SK-N-MC (cell line): Measurements from ENCODE around the gene ZSCAN4.

Experiments
- DNase-seq: peaks from one replicate; pipeline ENCODE4 v3.0.0-alpha.2; 2011; ENCODE audit warnings: low read depth, low spot score
- H3K27ac ChIP-seq: fragments of 200-600 bp; sonication (generic); 2 replicates; pipeline ENCODE4 v1.5.1; 2016; ENCODE audit warnings: mixed run types
- H3K36me3 ChIP-seq: fragments of 200-600 bp; sonication (generic); 2 replicates; pipeline ENCODE4 v1.6.1; 2017; ENCODE audit warnings: antibody characterized with exemption, low read length, mixed read lengths; ENCODE audit not compliant: insufficient read depth
- H3K4me3 ChIP-seq: fragments of 200-600 bp; sonication (generic); 2 replicates; pipeline ENCODE4 v1.5.1; 2016
- H3K9ac ChIP-seq: fragments of 200-600 bp; sonication (generic); 2 replicates; pipeline ENCODE4 v1.8.0; 2017; ENCODE audit warnings: mixed run types, mixed read lengths; ENCODE audit not compliant: insufficient read length
- H3K9me3 ChIP-seq: fragments of 200-600 bp; sonication (generic); 2 replicates; pipeline ENCODE4 v1.6.1; 2017; ENCODE audit warnings: low read depth, mild to moderate bottlenecking, antibody characterized with exemption, low read length, moderate library complexity, mixed read lengths
- EZH2 ChIP-seq: fragments of 200-600 bp; sonication (generic); IDR thresholded peaks from one replicate; pipeline ENCODE4 v1.6.1; 2017; ENCODE audit warnings: antibody characterized with exemption
- FOXP2 ChIP-seq: optimal IDR thresholded peaks from 2 replicates; pipeline ENCODE3; 2011; ENCODE audit warnings: mild to moderate bottlenecking, moderate library complexity; ENCODE audit not compliant: insufficient read depth; ENCODE audit errors: extremely low read length, control extremely low read depth
- POLR2AphosphoS5 ChIP-seq: IDR thresholded peaks from 2 replicates; pipeline ENCODE4 v1.6.1; 2012; ENCODE audit warnings: mild to moderate bottlenecking, low read depth, low read length, borderline replicate concordance

The ZSCAN4 gene

GRCh38 chr19:57668635-57669034 is at the start of gene ZSCAN4:
Gene ZSCAN4, plus strand, starts transcription at chr19:57668935. Its CDS starts 7,211 bp downstream, at chr19:57676146.
- Histone ChIP-seq H3K36me3 (no peaks in the 10 kb centered on the region), H3K4me3 (no peak within 1 kb of the TSS), H3K27ac (no peak within 1 kb of the TSS), H3K9me3 (no peaks in the 10 kb centered on the region), H3K9ac (no peak within 1 kb of the TSS)
- DNase-seq, result no peak
- TF ChIP-seq EZH2 (no peak), FOXP2 (no peak), POLR2AphosphoS5 (no peak)

DNA sequence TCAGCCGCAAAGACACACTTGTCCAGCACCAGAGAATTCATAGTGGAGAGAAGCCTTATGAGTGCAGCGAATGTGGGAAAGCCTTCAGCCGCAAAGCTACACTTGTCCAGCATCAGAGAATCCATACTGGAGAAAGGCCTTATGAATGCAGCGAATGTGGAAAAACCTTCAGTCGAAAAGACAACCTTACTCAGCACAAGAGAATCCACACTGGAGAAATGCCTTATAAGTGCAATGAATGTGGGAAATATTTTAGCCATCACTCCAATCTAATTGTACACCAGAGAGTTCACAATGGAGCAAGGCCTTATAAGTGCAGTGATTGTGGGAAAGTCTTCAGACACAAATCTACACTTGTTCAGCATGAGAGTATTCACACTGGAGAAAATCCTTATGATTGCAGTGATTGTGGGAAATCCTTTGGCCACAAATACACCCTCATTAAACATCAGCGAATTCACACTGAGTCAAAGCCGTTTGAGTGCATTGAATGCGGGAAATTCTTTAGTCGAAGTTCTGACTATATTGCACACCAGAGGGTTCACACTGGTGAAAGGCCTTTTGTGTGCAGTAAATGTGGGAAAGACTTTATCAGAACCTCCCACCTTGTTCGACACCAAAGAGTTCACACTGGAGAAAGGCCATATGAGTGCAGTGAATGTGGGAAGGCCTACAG is 47.9 kb upstream of the ZSCAN4 start:
- Histone ChIP-seq H3K4me3 (no peak overlapping the region; the same call in 1 of the 2 replicates), H3K9me3 (peaks cover 74% of the 10 kb centered on the region), H3K9ac (no peak overlapping the region), H3K27ac (no peak overlapping the region), H3K36me3 (peaks cover 87% of the 10 kb centered on the region)
- DNase-seq, result no peak
- TF ChIP-seq EZH2 (no peak), FOXP2 (no peak), POLR2AphosphoS5 (no peak)

DNA sequence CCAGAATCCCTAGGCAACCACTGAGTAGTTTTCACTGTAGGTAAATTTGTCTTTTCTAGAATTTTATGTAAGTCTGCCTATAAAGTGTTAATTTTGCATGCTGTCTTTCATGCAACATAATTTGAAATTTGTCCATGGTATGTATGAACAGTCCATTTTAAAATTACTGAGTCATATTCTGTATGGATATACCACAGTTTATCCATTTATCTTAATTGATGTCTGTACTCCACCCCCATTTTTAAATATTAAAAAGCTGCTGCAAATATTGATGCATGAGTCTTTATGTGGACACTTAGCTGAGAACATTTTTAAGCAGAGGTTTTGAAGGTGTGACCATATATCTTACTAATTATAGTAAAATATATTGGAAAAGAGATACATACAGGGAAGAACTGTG is 45.6 kb upstream of the ZSCAN4 start:
- Histone ChIP-seq H3K4me3 (no peak overlapping the region), H3K36me3 (peaks cover 64% of the 10 kb centered on the region)

GRCh38 chr19:57632987-57633831 is 35.5 kb upstream of the ZSCAN4 start, which contains the start of gene ZNF211:
Gene ZNF211, plus strand, starts transcription at chr19:57633168. Its CDS starts 179 bp downstream, at chr19:57633347.
- TF ChIP-seq EZH2 (no peak), POLR2AphosphoS5 (peak; percentile 57; the same call in 1 of the 2 replicates)
- H3K27ac ChIP-seq, result no peak within 1 kb of the TSS
- peak within 1 kb of the TSS; percentile 54 for H3K9ac ChIP-seq
- H3K9me3 ChIP-seq, result peaks cover 3% of the 10 kb centered on the region; the same call in 1 of the 2 replicates
- peaks cover 18% of the 10 kb centered on the region for H3K36me3 ChIP-seq
- H3K4me3 ChIP-seq, result peak within 1 kb of the TSS; percentile 88
- DNase-seq, result peak; percentile 67

More for the DNA sequence above, 45.6 kb upstream of the ZSCAN4 start:
- TF ChIP-seq FOXP2 (no peak), POLR2AphosphoS5 (no peak), EZH2 (no peak)
- no peak overlapping the region for H3K9ac ChIP-seq
- no peak overlapping the region for H3K27ac ChIP-seq
- no peak for DNase-seq
- H3K9me3 ChIP-seq, result peaks cover 53% of the 10 kb centered on the region

- H3K4me3 ChIP-seq, result peak overlapping the region; percentile 88
- no peak for DNase-seq
- peaks cover 3% of the 10 kb centered on the region; the same call in 1 of the 2 replicates for H3K9me3 ChIP-seq
- peaks cover 19% of the 10 kb centered on the region for H3K36me3 ChIP-seq
- TF ChIP-seq FOXP2, result no peak
- TF ChIP-seq EZH2, result no peak
- TF ChIP-seq POLR2AphosphoS5, result no peak
- H3K9ac ChIP-seq, result peak overlapping the region; percentile 54
- H3K27ac ChIP-seq, result no peak overlapping the region
Measured at GRCh38 chr19:57633832-57634131, 35.0 kb upstream of the ZSCAN4 start.

DNA sequence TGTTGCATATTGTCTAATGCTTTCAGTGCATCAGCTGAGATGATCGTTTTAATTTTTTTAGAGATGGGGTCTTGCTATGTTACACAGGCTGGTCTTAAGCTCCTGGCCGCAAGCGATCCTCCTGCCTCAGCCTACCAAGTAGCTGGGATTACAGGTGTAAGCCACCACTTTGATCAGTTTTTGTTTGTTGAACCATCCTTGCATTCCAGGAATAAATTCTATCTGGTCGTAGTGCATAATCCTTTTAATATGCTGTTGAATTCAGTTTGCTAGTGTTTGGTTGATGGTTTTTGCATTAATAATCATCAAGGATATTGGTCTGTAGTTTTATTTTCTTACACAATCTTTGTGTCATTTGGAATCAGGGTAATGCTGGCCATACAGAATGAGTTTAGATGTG is 31.4 kb upstream of the ZSCAN4 start:
- H3K9me3 ChIP-seq, result peaks cover 21% of the 10 kb centered on the region
- no peak overlapping the region for H3K4me3 ChIP-seq
- TF ChIP-seq POLR2AphosphoS5 (no peak), FOXP2 (no peak), EZH2 (no peak)

GRCh38 chr19:57641715-57642234 is 27.0 kb upstream of the ZSCAN4 start:
- H3K36me3 ChIP-seq, result peaks cover 50% of the 10 kb centered on the region
- TF ChIP-seq POLR2AphosphoS5, result no peak
- H3K4me3 ChIP-seq, result no peak overlapping the region
- peaks cover 23% of the 10 kb centered on the region for H3K9me3 ChIP-seq
- no peak for DNase-seq
- H3K27ac ChIP-seq, result no peak overlapping the region
- no peak overlapping the region for H3K9ac ChIP-seq

More for the DNA sequence above, 31.4 kb upstream of the ZSCAN4 start:
- Histone ChIP-seq H3K9ac (no peak overlapping the region), H3K27ac (no peak overlapping the region), H3K36me3 (peaks cover 51% of the 10 kb centered on the region)
- no peak for DNase-seq

- Histone ChIP-seq H3K9ac (no peak overlapping the region), H3K27ac (no peak overlapping the region)
Measured at GRCh38 chr19:57642396-57643046, 26.2 kb upstream of the ZSCAN4 start.

More at GRCh38 chr19:57642396-57643046, 26.2 kb upstream of the ZSCAN4 start:
- TF ChIP-seq EZH2 (no peak), POLR2AphosphoS5 (no peak)
- Histone ChIP-seq H3K36me3 (peaks cover 43% of the 10 kb centered on the region), H3K4me3 (no peak overlapping the region), H3K9me3 (peaks cover 20% of the 10 kb centered on the region)
- DNase-seq, result no peak
